Left cardiac atrium (tissue), 4 donors: Measurements from ENCODE around the gene HSPD1. TPM values are rescaled to one million over a fixed set of nuclear protein-coding genes. Genes with fewer than 3 reads are reported as not detected.

Experiments
- ATAC-seq, 2 donors: fragments of 200-7000 bp; cut with Tn5 transposase; one replicate each; pipeline ENCODE4 v1.9.1; 2020; ENCODE audit warnings: mild to moderate bottlenecking in 2 of 2, moderate library complexity in 2 of 2
- DNase-seq: peaks from one replicate; pipeline ENCODE4 v3.0.0-alpha.2; 2020
- intact Hi-C, 2 donors: fragments of 100-400 bp; cut with DNase I; formaldehyde crosslinking; loops; one replicate each; pipeline versions ENCODE4 v1.14.1 to v1.15.1; 2022 to 2023
- long read RNA-seq: library from polyadenylated mRNA; unstranded; transcript quantifications from one replicate; pipeline ENCODE4 v2.0.0, GENCODE V29; 2021
- total RNA-seq, 2 donors: library from RNA; stranded (reverse); fragmentation: NEBNext Ultra II Directional; extraction: Animal tissue kit (Norgen Biotek cat#: 25700); gene quantifications; one replicate each; pipeline ENCODE4 v1.2.1, GENCODE V29; 2021
- donor health status: DM: no; HTN: yes; CAD: no.
- donor health status: DM: no; HTN: yes; CAD: no; lungs with severe emphysema.
- donor health status: DM: yes; HTN: yes; CAD: no.
- donor health status: Dilated cardiomyopathy.

Gene HSPD1
- total RNA-seq = 100 to 1,000 TPM; 164 to 166 TPM
- long read RNA-seq, transcript HSPD1-202 (12 exons, 2,455 nt) = major isoform, 209 of 326 reads
- long read RNA-seq, partial matches to known transcripts = 103 of 326 reads
- long read RNA-seq, other reads (novel, unspliced or antisense) = 13 of 326 reads

DNA sequence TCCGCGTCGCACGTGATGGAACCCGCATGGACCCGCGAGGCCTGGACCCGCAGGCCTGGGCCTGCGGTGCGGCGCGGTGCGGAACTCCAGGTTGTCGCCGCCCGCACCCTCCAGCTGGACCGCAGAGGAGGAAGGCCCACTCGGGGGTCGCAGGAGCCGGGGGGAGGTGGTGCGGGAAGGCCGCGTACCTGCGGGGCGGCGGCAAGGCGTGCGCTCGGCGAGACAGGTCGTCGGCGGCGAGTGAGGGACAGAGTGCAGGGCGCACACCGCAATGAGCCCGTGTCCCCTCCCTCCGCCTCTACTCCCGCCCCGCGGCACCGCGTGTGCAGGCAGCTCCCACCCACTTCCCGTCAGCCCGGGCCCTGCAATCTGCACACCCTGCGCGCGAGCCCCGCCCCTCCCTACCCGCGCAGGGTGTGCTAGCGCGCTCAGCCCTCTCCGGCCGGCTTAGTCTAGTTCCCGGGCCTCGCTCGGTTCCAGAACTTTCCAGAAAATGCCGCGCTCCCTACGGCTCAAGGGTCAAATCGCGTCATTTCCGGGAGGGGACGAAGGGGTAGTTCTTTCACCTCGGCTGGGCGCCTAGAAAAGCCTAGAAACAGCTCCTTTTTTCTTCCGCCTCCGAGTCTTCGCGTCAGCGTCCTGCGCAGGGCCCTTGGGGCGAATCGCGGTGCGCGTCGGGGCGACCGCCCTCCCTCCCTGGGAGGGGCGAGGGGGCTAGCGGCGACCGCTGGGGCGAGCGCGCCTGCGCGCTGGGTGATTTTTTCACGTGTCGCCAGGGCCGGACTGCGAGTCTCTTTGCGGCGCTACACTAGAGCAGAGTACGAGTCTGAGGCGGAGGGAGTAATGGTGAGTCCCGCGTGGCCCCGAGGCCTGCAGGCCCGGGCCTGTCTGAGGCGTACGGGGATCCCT lies at the start of gene HSPD1, which contains the start of gene HSPE1:
Gene HSPD1, minus strand, starts transcription at position 247 of the 909 bp plus-strand sequence. CDS start 992 bp downstream, outside the sequence.
Gene HSPE1, plus strand, starts transcription at position 786 of the 909 bp plus-strand sequence. Its CDS starts 58 bp downstream, at position 844.
- intact Hi-C loops = loop anchor here (2.0 to 10.0 kb wide), 3 partner anchors 15 to 85 kb away; no protein-coding TSS in a partner anchor
- ATAC-seq (peak; percentile 94 to 97), DNase-seq (peak; percentile 98)

DNA sequence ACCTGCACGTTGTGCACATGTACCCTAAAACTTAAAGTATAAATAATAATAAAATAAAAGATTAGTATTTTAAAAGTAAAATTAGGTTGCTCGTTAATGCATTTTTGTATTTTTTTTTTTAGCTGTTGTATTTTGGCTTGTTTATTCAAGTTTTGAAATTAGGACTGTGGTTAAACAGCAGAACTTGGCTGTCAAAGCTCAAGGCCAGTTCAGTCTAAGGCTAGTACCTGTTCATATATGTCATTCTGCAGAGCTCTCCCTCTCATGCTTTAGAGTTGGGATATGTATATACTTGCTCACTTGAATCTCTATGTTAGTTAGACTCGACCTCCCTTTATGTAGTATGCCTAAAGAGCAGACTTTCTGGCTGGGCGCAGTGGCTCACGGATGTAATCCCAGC lies 48.9 kb upstream of the HSPD1 start:
- intact Hi-C loops = no loop called here
- DNase-seq (no peak), ATAC-seq (no peak)

DNA sequence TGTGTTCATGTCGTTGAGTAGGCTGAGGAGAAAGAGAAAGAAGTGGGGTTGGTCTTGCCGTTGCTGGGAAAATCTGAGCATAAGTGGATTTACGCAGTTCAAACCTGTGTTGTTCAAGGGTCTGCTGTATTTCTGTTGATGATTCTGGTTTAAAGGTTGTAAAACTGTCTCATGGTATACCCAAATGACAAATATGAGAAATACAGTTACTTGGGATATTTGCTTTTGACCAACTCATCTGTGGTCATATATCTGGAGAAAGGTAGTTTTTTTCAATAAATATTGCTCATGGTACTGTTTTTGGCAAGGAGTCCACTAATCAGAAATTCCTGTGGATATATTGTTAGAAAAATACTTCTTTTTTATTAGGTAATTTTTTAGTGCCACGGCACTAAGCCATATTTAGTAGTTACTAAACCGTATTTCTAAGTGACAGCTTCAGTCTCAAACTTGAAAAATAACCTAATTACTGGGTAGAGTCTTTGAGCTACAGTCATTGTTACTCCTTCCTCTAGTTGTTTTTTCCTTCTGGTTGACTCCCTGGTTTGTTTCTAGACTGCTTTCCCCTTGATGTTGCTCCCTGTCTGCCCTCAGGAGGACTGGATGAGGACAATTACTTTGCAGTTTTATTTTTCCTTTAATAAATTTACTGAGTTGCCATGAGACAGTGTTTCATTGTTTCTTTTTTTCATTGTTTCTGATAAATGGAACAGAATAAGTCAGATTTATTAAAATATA lies 47.7 kb upstream of the HSPD1 start:
- intact Hi-C loops = no loop called here
- no peak for DNase-seq
- no peak for ATAC-seq

DNA sequence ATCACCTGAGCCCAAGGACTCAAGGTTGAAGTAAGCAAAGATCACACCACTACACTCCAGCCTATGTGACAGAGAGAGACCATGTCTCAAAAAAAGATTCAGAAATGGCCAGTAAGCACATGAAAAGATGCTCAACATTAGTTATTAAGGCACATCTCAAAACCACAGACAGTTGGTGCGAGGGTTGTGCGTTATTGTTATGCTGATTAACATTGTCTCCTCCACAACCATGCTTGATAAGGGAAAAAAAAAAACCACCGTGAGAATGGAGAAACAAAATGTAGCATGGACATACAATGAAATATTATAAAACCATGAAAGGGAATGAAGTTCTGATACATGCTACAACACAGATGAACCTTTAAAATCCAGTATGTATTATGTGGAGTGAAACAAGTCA lies 43.6 kb upstream of the HSPD1 start:
- DNase-seq (no peak), ATAC-seq (no peak)
- intact Hi-C loops = no loop called here

DNA sequence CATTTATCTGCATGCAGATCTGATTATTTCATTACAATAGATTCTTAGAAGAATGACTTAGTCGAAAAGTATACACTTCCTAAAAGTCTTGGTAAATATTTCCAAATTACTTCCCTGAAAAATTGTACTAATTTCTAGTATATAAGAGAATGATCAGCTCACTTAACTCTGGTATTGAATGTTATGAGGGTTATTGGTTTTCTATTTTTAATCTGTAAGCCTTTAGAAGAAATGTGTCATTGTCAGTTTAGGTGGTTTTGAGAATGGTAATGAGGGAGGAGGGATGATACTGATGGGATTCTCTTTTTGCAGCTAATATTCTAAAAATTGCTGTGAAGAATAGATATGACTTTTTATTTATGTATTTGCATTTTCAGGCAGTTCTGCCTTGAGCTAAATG lies 40.1 kb upstream of the HSPD1 start:
- intact Hi-C loops = no loop called here
- no peak for ATAC-seq
- DNase-seq = no peak

DNA sequence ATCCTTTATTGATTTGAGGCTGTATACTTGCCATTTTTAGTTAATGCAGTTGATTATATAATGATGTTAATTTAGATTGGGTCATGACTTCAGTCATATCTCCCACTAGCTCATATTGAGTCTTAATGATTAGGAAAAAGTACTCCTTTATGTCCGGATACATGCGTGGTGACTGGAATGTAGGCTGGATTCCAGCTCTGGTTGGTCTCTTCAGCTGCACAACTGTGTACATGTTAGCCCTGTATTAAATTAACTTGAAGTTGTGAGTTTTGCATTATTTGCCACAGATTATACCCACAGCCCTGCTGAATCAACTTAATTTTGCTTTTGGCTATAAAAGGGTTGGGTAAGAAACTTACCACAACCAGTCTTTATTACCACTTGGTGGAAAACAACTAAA lies 38.8 kb upstream of the HSPD1 start:
- DNase-seq = no peak
- no peak for ATAC-seq
- intact Hi-C loops = no loop called here

DNA sequence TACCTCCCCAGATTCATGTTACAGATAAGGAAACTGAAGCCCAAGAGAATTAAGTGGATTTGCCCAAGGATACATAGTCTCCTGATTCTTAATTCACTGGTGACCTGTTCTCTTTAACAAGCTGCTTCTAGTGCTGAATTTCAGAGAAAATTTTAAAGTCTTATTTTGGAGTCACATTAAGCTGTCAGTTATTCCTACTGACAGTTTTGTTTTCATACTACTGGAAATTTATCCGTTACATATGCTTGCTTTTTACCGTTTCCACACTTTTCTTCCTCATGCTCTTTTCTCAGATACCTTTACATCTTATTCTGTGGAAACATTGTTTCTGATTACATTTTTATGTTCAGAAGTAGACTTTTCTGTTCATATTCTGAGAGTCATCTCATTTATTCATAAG lies 17.5 kb upstream of the HSPD1 start:
- ATAC-seq (no peak), DNase-seq (no peak)
- intact Hi-C loops = no loop called here

DNA sequence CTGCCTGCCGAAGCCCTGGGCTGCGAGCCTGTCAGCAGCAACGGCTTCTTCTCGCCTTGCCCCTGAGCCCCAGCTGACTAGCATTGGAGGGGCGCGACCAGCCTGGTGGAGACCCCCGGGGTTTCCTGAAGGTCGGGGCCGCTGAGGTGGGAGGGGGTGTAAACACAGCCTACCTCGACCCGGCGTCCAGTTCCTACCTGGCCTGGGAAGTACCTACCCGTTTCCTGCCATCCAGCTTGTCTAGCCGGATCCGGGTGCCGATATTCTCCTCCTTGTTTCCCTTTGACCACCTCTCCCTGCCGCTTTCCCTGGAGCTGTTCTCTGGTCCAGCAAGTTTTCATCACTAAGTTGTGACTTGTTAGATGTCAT lies 16.7 kb upstream of the HSPD1 start:
- DNase-seq = no peak
- intact Hi-C loops = no loop called here
- ATAC-seq = peak; percentile 21 to 40

DNA sequence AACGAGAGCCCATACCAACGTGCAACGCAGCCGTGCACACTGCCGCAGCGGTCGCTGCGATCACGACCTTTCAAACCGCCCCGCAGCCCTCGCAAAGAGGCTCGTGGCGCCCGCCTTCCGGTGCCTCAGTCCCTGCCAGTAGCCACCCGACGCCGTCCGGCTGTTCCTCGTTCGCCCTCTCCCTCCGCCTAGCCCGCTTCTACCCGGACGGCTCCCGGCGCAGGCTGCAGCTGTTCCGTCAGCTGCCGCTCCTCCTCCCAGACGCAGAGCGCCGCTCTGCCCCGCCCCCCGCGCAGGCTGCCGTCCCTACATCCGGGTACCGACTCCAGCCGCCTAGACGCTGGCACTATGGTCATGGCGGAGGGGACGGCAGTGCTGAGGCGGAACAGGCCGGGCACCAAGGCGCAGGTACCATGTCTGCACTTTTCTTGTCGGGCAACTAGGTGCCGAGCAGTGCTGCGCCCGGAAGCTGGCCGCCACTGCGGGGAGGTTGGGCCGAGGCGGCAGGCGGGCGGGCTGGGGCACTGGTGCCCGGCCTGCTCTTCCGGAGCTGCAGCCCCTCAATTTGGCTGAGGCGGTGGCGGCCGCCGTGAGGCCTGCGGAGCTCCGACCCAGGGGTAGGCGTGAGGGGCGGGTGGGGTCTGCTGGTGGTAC lies 16.2 kb upstream of the HSPD1 start, which contains the start of gene MOB4:
Gene MOB4, plus strand, starts transcription at position 328 of the 654 bp plus-strand sequence. Its CDS starts 21 bp downstream, at position 349.
- intact Hi-C loops = loop anchor here in 1 of 2 donors (2.0 kb wide), 1 partner anchor 15 kb away; the partner anchor contains the start of gene HSPE1
- ATAC-seq (peak; percentile 98 to 99), DNase-seq (peak; percentile 95)

DNA sequence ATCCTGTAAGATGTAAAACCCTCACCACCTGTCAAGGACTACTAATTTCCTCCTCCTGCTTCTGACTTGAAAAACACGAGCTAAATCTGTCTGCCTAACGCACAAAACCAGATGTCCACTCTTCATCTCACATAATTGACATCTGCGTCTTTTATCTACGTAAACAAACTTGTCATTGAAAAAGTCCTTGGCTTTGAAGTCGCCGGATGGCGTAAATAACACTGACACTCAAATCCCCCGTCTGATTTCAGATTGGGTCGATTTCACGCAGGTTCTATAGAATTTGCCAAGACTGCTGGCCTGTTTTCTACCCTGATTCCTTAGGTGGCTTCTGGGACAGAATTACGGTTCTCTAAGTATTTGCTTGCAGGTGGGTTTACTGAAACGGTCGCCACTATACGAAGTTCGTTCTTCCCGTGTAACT lies 15.7 kb upstream of the HSPD1 start:
- no peak for DNase-seq
- ATAC-seq = peak; percentile 1 to 3
- intact Hi-C loops = loop anchor here in 1 of 2 donors (2.0 kb wide), 1 partner anchor 15 kb away; the partner anchor contains the start of gene HSPE1

DNA sequence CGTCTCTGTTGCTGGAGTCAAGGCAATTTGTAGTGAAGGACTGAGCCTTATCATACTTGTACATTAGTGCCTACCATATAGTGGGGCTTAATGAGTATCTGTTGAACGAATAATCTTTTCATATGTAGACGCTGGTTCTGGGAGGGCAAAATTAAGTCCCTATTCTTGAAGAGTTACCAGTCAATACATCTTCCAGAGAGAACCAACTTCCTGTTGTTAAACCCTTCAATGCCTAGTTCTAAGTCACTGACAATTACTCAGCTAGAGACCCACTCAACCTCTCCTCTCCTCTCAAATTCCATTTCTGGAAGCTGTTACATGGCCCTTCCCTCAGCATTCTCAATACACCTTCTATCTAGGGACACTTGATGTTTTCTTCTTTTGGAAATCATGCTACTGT lies 15.1 kb upstream of the HSPD1 start:
- no peak for ATAC-seq
- intact Hi-C loops = loop anchor here in 1 of 2 donors (2.0 kb wide), 1 partner anchor 14 kb away; the partner anchor contains the start of gene HSPE1
- no peak for DNase-seq

DNA sequence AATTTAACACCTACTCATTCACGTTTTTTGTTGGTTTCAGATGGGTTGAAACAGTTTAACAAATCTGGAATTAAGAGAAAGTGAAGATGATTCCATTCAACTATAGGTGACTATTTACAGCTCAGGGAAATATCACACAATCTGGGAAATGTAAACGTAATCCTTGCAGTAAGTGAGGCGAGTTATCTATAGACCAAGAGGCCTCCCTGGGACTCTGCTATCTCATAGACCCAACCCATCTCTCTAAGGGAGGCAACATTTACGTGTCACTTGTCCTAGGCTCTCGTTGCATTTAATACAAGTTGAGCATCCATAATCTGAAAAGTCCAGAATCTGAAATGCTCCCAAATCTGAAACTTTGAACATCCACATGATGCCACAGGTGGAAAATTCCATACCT lies 14.3 kb upstream of the HSPD1 start:
- no peak for ATAC-seq
- intact Hi-C loops = loop anchor here in 1 of 2 donors (2.0 kb wide), 1 partner anchor 13 kb away; the partner anchor contains the start of gene HSPE1
- no peak for DNase-seq

DNA sequence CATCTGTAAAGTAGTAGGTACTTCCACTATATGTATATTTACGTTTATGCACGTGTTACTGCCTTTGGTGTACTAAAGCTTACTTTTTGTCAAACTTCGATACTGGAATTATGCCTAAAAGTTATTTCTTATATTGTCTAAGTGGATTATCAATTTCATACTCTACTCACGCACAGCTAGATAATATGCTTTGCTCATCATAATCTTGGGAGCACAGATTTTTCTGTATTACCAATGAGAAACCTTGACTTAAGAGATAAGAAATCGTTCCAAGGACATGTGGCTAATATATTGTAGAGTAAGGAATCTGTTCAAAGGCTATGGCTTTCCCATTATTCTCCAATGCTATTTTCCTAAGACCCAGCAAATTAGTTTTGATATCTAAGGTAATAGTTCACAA lies 7.0 kb upstream of the HSPD1 start:
- intact Hi-C loops = no loop called here
- no peak for ATAC-seq

DNA sequence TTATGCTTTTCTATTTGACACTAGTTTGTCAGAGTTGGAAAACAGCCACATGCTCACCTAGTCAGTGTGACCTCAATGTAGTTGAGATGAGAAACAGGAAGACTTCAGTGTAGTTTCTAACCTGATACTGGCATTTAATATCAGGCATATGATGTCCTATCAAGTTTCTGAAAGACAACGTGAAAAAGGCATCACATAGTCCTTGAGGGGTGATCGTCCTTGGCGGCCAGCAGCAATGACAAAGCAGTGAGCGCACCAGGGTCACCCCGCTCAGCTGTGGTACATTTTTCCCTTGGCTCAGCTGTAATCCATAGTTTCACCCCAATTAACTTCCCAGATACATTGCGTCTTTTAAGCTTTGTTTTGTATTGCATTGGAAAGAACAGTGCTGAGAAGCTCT lies 4.9 kb upstream of the HSPD1 start:
- ATAC-seq (no peak), DNase-seq (no peak)
- intact Hi-C loops = no loop called here

More for the DNA sequence above, 7.0 kb upstream of the HSPD1 start:
- no peak for DNase-seq

DNA sequence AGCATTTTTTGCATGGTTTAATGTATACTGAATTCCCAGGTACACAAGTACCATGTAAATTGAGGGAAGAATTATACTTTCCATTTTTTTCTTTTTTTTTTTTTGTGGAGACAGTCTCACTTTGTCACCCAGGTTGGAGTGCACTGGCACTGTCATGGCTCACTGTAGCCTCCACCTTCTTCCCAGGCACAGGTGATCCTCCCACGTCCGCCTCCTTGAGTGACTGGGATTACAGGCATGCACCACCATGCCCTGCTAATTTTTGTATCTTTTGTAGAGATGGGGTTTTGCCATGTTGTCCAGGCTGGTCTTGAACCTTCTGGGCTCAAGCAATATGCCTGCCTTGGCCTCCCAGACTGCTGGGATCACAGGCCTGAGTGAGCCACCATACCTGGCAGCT lies 4.4 kb upstream of the HSPD1 start:
- DNase-seq (no peak), ATAC-seq (no peak)
- intact Hi-C loops = no loop called here

DNA sequence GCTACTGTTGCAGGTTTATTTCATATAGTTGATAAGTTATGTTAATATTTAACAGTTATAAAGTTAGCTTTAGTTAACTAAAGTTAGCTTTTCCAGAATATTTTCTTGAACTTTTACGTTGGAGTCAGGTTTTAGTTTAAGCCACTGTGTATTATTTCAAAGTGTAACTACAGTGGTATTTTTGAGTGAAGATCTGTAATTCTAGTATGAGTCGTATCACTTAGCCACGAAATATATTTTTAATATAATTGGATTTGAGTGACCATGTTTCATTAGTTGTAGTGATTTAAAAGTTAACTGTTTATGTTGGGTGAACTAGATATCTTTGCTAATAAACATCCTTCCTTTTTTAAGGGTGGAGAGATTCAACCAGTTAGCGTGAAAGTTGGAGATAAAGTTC lies 3.0 kb upstream of the HSPD1 start:
- DNase-seq (no peak), ATAC-seq (no peak)
- intact Hi-C loops = no loop called here

DNA sequence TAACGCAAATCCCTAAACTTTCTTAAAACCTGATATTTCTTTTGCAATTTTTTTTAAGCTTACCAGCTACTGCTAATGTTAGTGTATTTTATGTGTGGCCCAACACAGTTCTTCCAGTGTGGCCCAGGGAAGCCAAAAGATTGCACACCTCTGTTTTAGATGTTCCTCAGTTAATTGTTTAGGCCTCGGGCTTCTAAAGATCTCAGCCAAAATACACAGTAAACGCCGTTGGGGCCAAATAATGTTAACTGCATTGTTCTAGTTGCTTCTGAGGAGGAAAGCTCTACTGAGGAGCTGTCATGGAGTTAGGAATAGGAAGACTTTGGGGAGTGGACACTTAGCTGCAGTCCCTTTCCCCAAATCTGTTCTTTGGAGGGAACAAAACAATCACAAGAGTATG lies 2.6 kb upstream of the HSPD1 start:
- no peak for DNase-seq
- intact Hi-C loops = no loop called here
- ATAC-seq = no peak

DNA sequence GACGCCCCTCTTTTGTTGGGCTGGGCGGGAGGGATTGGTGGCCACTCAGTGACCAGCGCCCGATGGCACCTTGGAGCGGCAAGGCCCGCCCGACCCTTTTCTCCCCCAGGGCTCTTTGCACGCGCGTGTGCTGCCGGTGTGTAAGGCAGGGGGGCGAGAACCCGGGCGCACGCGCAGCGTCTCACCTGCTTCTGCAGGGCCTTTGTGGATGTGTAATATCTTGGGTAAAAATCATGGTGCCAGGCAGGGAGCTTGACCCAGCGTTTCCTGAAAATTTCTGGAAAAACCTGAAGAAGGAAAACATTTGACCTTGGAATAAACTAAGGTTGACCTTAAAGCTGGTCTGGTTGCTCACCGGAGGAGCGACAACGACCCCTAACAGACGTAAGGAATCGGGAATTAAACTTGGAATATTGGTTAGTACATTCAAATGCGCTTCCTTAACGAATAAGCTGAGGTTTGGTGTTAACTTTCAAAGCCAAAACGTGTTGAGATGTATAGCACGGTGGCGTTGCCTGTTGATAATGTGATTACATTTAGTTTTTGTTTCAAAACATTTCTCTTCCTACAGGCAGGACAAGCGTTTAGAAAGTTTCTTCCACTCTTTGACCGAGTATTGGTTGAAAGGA lies 977 bp upstream of the HSPD1 start:
- ATAC-seq = peak; percentile 4 to 6
- intact Hi-C loops = loop anchor here in 1 of 2 donors (2.0 kb wide), 1 partner anchor 14 kb away; no protein-coding TSS in a partner anchor
- no peak for DNase-seq
